A549 (cell line): ENCODE measurements around the gene FAM217B. TPM values are rescaled to one million over a fixed set of nuclear protein-coding genes. Genes with fewer than 3 reads are reported as not detected.

Experiments used
- ATAC-seq, 2 experiments: fragments of 200-7000 bp in 1 of 2; fragments of >200 bp in 1 of 2; cut with Nextera tagmentation in 1 of 2; cut with Tn5 transposase in 1 of 2; 3 replicates each; pipeline versions ENCODE4 v1.8.0 to v1.9.1; 2018 to 2020; ENCODE audit warnings: mild to moderate bottlenecking in 1 of 2, moderate library complexity in 1 of 2
- CTCF ChIA-PET: fragments of 300-600 bp; sonication (Branson Sonifier 250); formaldehyde crosslinking; extraction: SDS; loops from one replicate; lab custom pipeline; 2021; ENCODE audit warnings: antibody characterized with exemption, inconsistent platforms; lab: Yijun Ruan, JAX
- POLR2A ChIA-PET: fragments of 350-600 bp; formaldehyde crosslinking; extraction: SDS; loops from one replicate; lab custom pipeline; 2021; ENCODE audit warnings: antibody characterized with exemption, inconsistent platforms; lab: Yijun Ruan, JAX
- DNase-seq, 2 experiments: peaks; one replicate each; pipeline versions ENCODE4 v3.0.0 to v3.0.0-alpha.2; 2011 to 2016; ENCODE audit warnings: low read depth in 1 of 2, low spot score in 1 of 2
- FAIRE-seq: peaks from 2 replicates; lab custom pipeline; 2011; peaks lifted over from hg19 to GRCh38; lab: Jason Lieb, UNC
- H3K27ac ChIP-seq, 2 experiments: fragments of >200 bp; sonication (Bioruptor Twin); formaldehyde crosslinking; 3 replicates each; pipeline ENCODE4 v1.5.1; 2016 to 2017
- H3K4me1 ChIP-seq: fragments of >200 bp; sonication (Bioruptor Twin); formaldehyde crosslinking; 3 replicates; pipeline ENCODE4 v1.6.1; 2016
- H3K4me2 ChIP-seq: fragments of >200 bp; sonication (Bioruptor Twin); formaldehyde crosslinking; 3 replicates; pipeline ENCODE4 v1.6.1; 2016
- H3K4me3 ChIP-seq: fragments of >200 bp; sonication (Bioruptor Twin); formaldehyde crosslinking; 3 replicates; pipeline ENCODE4 v1.5.1; 2016
- H3K9me3 ChIP-seq: fragments of >200 bp; sonication (Bioruptor Twin); formaldehyde crosslinking; 3 replicates; pipeline ENCODE4 v1.6.1; 2016
- BCL3 ChIP-seq: fragments of >200 bp; sonication (Bioruptor Twin); formaldehyde crosslinking; IDR thresholded peaks from 3 replicates; pipeline ENCODE4 v1.6.1; 2016
- CBX2 ChIP-seq: fragments of 200-600 bp; sonication (generic); IDR thresholded peaks from 2 replicates; pipeline ENCODE4 v1.6.1; 2016; ENCODE audit warnings: low read depth, mild to moderate bottlenecking, borderline replicate concordance
- CEBPB ChIP-seq, 2 experiments: fragments of >200 bp in 1 of 2; sonication (Bioruptor Twin) in 1 of 2; formaldehyde crosslinking in 1 of 2; IDR thresholded peaks; 2 replicates each; pipeline ENCODE4 v1.6.1; 2012 to 2016
- CHD4 ChIP-seq: fragments of 200-600 bp; sonication (generic); IDR thresholded peaks from 2 replicates; pipeline ENCODE4 v1.6.1; 2016; ENCODE audit warnings: antibody characterized with exemption, mild to moderate bottlenecking, borderline replicate concordance
- EHF ChIP-seq: fragments of 250-450 bp; sonication (Bioruptor Pico); IDR thresholded peaks from 2 replicates; pipeline ENCODE4 v1.5.0; 2020; ENCODE audit warnings: mild to moderate bottlenecking
- EHMT2 ChIP-seq: fragments of 200-600 bp; sonication (generic); IDR thresholded peaks from 2 replicates; pipeline ENCODE4 v1.6.1; 2016; ENCODE audit warnings: antibody characterized with exemption, low read depth, mild to moderate bottlenecking, moderate library complexity
- EP300 ChIP-seq, 2 experiments: fragments of >200 bp; sonication (Bioruptor Twin); formaldehyde crosslinking; IDR thresholded peaks; 2 replicates in 1 of 2; 3 replicates in 1 of 2; pipeline ENCODE4 v1.6.1; 2016 to 2017
- GATA3 ChIP-seq: IDR thresholded peaks from 2 replicates; pipeline ENCODE4 v1.6.1; 2012; ENCODE audit warnings: borderline replicate concordance
- JUNB ChIP-seq: fragments of >200 bp; sonication (Bioruptor Twin); formaldehyde crosslinking; IDR thresholded peaks from 2 replicates; pipeline ENCODE4 v1.6.1; 2016
- MYC ChIP-seq: IDR thresholded peaks from 2 replicates; pipeline ENCODE4 v1.6.1; 2012; ENCODE audit warnings: mild to moderate bottlenecking, inconsistent platforms, low read length, improper control_type of control experiment, borderline replicate concordance
- POLR2AphosphoS2 ChIP-seq: conservative IDR thresholded peaks from 2 replicates; pipeline ENCODE4 v1.6.1; 2012; ENCODE audit warnings: low read length, improper control_type of control experiment, inconsistent platforms
- RAD21 ChIP-seq, 2 experiments: fragments of >200 bp in 1 of 2; sonication (Bioruptor Twin) in 1 of 2; formaldehyde crosslinking in 1 of 2; IDR thresholded peaks in 1 of 2; conservative IDR thresholded peaks in 1 of 2; 2 replicates in 1 of 2; 3 replicates in 1 of 2; pipeline ENCODE4 v1.6.1; 2012 to 2018; ENCODE audit warnings: inconsistent platforms in 1 of 2
- RARB ChIP-seq: fragments of 250-450 bp; sonication (Bioruptor Pico); IDR thresholded peaks from 2 replicates; pipeline ENCODE4 v1.8.0; 2021; ENCODE audit warnings: mild to moderate bottlenecking, moderate library complexity
- RCOR1 ChIP-seq: fragments of 150-350 bp; IDR thresholded peaks from 2 replicates; pipeline ENCODE4 v1.6.1; 2014; ENCODE audit warnings: antibody characterized with exemption, low read length, low read depth
- RNF2 ChIP-seq: fragments of 200-600 bp; sonication (generic); IDR thresholded peaks from 2 replicates; pipeline ENCODE4 v1.6.1; 2016; ENCODE audit warnings: low read depth, mild to moderate bottlenecking, antibody characterized with exemption, moderate library complexity, borderline replicate concordance
- SMC3 ChIP-seq: fragments of >200 bp; sonication (Bioruptor Twin); formaldehyde crosslinking; IDR thresholded peaks from 3 replicates; pipeline ENCODE4 v1.6.1; 2018; ENCODE audit warnings: inconsistent platforms
- SREBF2 ChIP-seq: fragments of 450-650 bp; IDR thresholded peaks from 2 replicates; pipeline ENCODE4 v1.6.1; 2014; ENCODE audit warnings: mild to moderate bottlenecking, moderate library complexity
- TP53 ChIP-seq: fragments of 250-450 bp; sonication (Bioruptor Pico); IDR thresholded peaks from 2 replicates; pipeline ENCODE4 v1.5.0; 2021; ENCODE audit warnings: mild to moderate bottlenecking, moderate library complexity
- ZFP36 ChIP-seq: fragments of 450-650 bp; IDR thresholded peaks from 2 replicates; pipeline ENCODE4 v1.6.1; 2014; ENCODE audit warnings: borderline replicate concordance; ENCODE audit not compliant: partially characterized antibody
- ZNF302 ChIP-seq: fragments of 250-450 bp; sonication (Bioruptor Pico); IDR thresholded peaks from 2 replicates; pipeline ENCODE4 v1.9.0; 2021; ENCODE audit warnings: inconsistent platforms, mild to moderate bottlenecking, moderate library complexity
- ZSCAN20 ChIP-seq: fragments of 250-450 bp; sonication (Bioruptor Pico); IDR thresholded peaks from 2 replicates; pipeline ENCODE4 v1.8.0; 2022; ENCODE audit warnings: mild to moderate bottlenecking, moderate library complexity
- WGBS: methylation state at CpG from one replicate; pipeline ENCODE4 v1.1.6; 2017; ENCODE audit errors: missing lambda C conversion rate; 5-methylcytosine and 5-hydroxymethylcytosine counted together
- polyA plus RNA-seq, 4 experiments: library from polyadenylated mRNA; depleted of rRNA in 3 of 4; stranded (reverse); fragments of >200 nt; fragmentation: RNase III in 1 of 4; extraction: RNeasy Plus Mini Kit Qiagen cat#74134 plus additional on column Dnase treatment in 1 of 4; gene quantifications; 2 replicates in 3 of 4; 3 replicates in 1 of 4; pipeline ENCODE4 v1.2.3, GENCODE V29; 2011 to 2017
- TF ChIP-seq, protein P1 (sequence below): fragments of 450-650 bp; IDR thresholded peaks from 2 replicates; pipeline ENCODE4 v1.6.1; 2014; ENCODE audit warnings: antibody characterized with exemption
- TF ChIP-seq, protein P2 (sequence below): IDR thresholded peaks from 2 replicates; pipeline ENCODE4 v1.6.1; 2012
- TF ChIP-seq, protein P3 (sequence below): IDR thresholded peaks from 2 replicates; pipeline ENCODE4 v1.6.1; 2012; ENCODE audit warnings: low read depth, borderline replicate concordance

The FAM217B gene
- polyA plus RNA-seq, 2 of the 4 experiments (the other 2 are of a cell fraction) = 6.2 to 11.6 TPM

DNA sequence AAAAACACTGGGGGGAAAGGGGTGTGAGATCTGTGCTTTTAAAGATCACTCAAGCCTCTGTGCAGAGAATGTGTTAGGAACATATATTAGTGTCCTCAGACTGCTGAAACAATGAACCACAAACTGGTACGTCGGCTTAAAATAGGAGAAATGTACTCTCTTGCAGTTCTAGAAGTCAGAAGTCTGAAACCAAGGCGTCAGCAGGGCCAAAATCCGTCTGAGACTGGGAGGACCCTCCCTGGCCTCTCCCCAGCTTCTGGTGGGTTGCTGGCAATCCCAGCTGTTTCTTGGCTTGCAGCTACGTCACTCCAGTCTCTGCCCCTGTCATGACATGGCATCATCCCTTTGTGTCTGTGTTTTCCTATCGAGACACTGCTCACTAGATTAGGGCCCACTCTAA, 22.0 kb downstream of the FAM217B start:
- Histone ChIP-seq H3K27ac (no peak overlapping the region), H3K4me2 (no peak overlapping the region), H3K9me3 (no peaks in the 10 kb centered on the region), H3K4me1 (no peaks in the 10 kb centered on the region), H3K4me3 (no peak overlapping the region)
- DNase-seq (no peak), FAIRE-seq (no peak), ATAC-seq (no peak)
- CTCF ChIA-PET = interaction anchor here (1.2 kb wide), 1 partner anchor 94 kb away, joined by 3 read pairs; no protein-coding TSS in a partner anchor
- TF ChIP-seq POLR2AphosphoS2 = no peak
- POLR2A ChIA-PET = no interaction called here
- WGBS = 65% methylated on average over 6 of the region's 6 CpGs

DNA sequence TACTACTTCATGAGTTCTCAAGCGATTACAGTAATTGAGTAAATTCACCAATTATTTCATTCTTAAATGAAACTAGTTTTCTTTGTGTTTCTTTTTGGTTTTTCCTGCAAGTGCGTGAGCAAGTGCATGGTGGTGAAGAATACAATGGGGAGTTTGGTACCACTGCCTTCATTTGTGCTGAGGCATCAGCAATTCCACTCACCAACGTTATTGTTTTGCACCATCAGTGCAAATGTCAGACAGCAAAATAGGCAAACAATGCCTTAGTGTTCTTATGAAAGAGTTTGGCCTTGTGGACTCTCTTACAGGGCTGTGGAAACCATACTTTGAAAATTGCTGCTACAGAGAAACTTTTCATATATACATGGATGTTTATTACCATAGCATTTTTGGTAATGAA, 26.2 kb downstream of the FAM217B start:
- FAIRE-seq (no peak), ATAC-seq (no peak), DNase-seq (no peak)
- Histone ChIP-seq H3K4me2 (no peak overlapping the region), H3K9me3 (no peaks in the 10 kb centered on the region), H3K4me3 (no peak overlapping the region), H3K27ac (no peak overlapping the region), H3K4me1 (no peaks in the 10 kb centered on the region)
- 61% methylated on average over 3 of the region's 3 CpGs for WGBS
- TF ChIP-seq CEBPB (IDR thresholded peaks at IDR 0.05) (no peak), EHF (CRISPR knock-in tag) (no peak), GATA3 (no peak), EP300 (IDR thresholded peaks at IDR 0.05) (no peak), RARB (CRISPR knock-in tag) (no peak), ZSCAN20 (CRISPR knock-in tag) (no peak), SREBF2 (no peak), MYC (no peak), ZNF302 (no peak), BCL3 (no peak), RNF2 (no peak), CHD4 (no peak), EHMT2 (no peak), RAD21 (conservative IDR thresholded peaks at IDR 0.05 in 1 of 2, IDR thresholded peaks at IDR 0.05 in 1 of 2) (no peak), ZFP36 (no peak)
- TF ChIP-seq, protein P1, sequence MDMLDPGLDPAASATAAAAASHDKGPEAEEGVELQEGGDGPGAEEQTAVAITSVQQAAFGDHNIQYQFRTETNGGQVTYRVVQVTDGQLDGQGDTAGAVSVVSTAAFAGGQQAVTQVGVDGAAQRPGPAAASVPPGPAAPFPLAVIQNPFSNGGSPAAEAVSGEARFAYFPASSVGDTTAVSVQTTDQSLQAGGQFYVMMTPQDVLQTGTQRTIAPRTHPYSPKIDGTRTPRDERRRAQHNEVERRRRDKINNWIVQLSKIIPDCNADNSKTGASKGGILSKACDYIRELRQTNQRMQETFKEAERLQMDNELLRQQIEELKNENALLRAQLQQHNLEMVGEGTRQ = no peak
- TF ChIP-seq, protein P2, sequence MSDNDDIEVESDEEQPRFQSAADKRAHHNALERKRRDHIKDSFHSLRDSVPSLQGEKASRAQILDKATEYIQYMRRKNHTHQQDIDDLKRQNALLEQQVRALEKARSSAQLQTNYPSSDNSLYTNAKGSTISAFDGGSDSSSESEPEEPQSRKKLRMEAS = no peak
- ChIA-PET POLR2A (no interaction called here), CTCF (no interaction called here)

DNA sequence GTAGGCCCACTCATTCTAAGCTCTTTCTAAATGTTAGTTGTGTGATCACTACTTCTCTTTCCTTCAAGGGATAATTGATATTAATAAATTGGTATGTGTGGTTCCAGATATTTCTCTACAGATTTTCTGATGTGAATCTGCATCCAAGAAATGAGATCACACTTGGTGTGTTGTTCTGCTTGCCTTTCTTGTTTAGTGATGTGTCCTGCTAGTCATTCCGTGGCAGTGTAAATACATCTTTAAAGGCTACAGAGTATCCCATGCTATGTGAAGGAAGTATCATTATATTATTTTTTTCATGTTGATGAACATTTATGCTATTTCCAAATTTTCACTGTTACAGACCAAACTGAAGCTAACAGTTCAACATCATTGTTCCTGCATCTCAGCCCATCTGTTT, 31.2 kb downstream of the FAM217B start:
- H3K27ac ChIP-seq = no peak overlapping the region
- no peak overlapping the region for H3K4me3 ChIP-seq
- TF ChIP-seq RCOR1 (no peak), JUNB (no peak), CBX2 (no peak), SMC3 (no peak), TP53 (CRISPR knock-in tag) (no peak), EP300 (IDR thresholded peaks at IDR 0.05) (no peak)
- TF ChIP-seq, protein P3, sequence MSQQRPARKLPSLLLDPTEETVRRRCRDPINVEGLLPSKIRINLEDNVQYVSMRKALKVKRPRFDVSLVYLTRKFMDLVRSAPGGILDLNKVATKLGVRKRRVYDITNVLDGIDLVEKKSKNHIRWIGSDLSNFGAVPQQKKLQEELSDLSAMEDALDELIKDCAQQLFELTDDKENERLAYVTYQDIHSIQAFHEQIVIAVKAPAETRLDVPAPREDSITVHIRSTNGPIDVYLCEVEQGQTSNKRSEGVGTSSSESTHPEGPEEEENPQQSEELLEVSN = no peak
- 39% methylated on average over 1 of the region's 1 CpG for WGBS
- H3K9me3 ChIP-seq = no peaks in the 10 kb centered on the region
- H3K4me1 ChIP-seq = no peaks in the 10 kb centered on the region
- ATAC-seq (no peak), DNase-seq (no peak), FAIRE-seq (no peak)
- ChIA-PET POLR2A (no interaction called here), CTCF (interaction anchor here (1.2 kb wide), 1 partner anchor 38 kb away, joined by 4 read pairs; no protein-coding TSS in a partner anchor)
- H3K4me2 ChIP-seq = no peak overlapping the region
